ENCODE measurements around the gene SLC50A1. TPM values are rescaled to one million over a fixed set of nuclear protein-coding genes. Genes with fewer than 3 reads are reported as not detected.
A peak's percentile ranks its signal among the peaks of the same experiment; 100 is the strongest.

The SLC50A1 gene
- total RNA-seq, 1 donor from 2014 or later: 77.3 TPM

- Mint-ChIP-seq H3K36me3 (ENCODE audit: low read depth) (peaks cover 18% of the 10 kb centered on the region), H3K27ac (peak overlapping the region; percentile 32), H3K9me3 (no peaks in the 10 kb centered on the region), H3K4me1 (peaks cover 32% of the 10 kb centered on the region), H3K27me3 (no peaks in the 10 kb centered on the region), H3K4me3 (peak overlapping the region; percentile 99)
- POLR2A ChIA-PET: interaction anchor here (0.7 to 4.5 kb wide), 7 partner anchors 10 to 389 kb away, joined by 3 to 63 read pairs (median 4); partner anchors contain the start of genes ASH1L and SLC50A1
- ATAC-seq (ENCODE audit: low read depth) (no peak), DNase-seq (no peak)
- CTCF ChIA-PET: interaction anchor here (1.0 to 4.5 kb wide), 10 partner anchors 19 to 133 kb away, joined by 3 to 49 read pairs (median 6); partner anchors contain the start of genes MTX1 and SLC50A1
- no peak for TF ChIP-seq CTCF (IDR thresholded peaks at IDR 0.05)
- intact Hi-C loops (cut with micrococcal nuclease): loop anchor here (10.0 kb wide), 2 partner anchors 200 to 620 kb away; partner anchors contain the start of genes CKS1B, SHC1 and UBE2Q1
Observed at GRCh38 chr1:155174324-155175280, 39.0 kb downstream of the SLC50A1 start.

- H3K4me1 Mint-ChIP-seq: peaks cover 32% of the 10 kb centered on the region
- CTCF ChIA-PET: interaction anchor here (0.8 to 4.5 kb wide), 10 partner anchors 10 to 134 kb away, joined by 3 to 49 read pairs (median 4); partner anchors contain the start of genes MTX1 and SLC50A1
- no peak overlapping the region for H3K27ac Mint-ChIP-seq
- no peak for TF ChIP-seq CTCF (IDR thresholded peaks at IDR 0.05)
- DNase-seq: no peak
- H3K9me3 Mint-ChIP-seq: no peaks in the 10 kb centered on the region
- no peaks in the 10 kb centered on the region for H3K27me3 Mint-ChIP-seq
- H3K4me3 Mint-ChIP-seq: no peak overlapping the region
- POLR2A ChIA-PET: interaction anchor here (0.6 to 4.5 kb wide), 7 partner anchors 9 to 388 kb away, joined by 3 to 63 read pairs (median 4); partner anchors contain the start of genes ASH1L and SLC50A1
- no peak for ATAC-seq (ENCODE audit: low read depth)
- H3K36me3 Mint-ChIP-seq (ENCODE audit: low read depth): peaks cover 11% of the 10 kb centered on the region
- intact Hi-C loops (cut with micrococcal nuclease): loop anchor here (10.0 kb wide), 2 partner anchors 201 to 621 kb away; partner anchors contain the start of genes CKS1B, SHC1 and UBE2Q1
Observed at GRCh38 chr1:155175281-155175926, 39.8 kb downstream of the SLC50A1 start.

GRCh38 chr1:155175927-155176371 lies 40.3 kb downstream of the SLC50A1 start:
- DNase-seq (no peak), ATAC-seq (ENCODE audit: low read depth) (no peak)
- H3K4me3 Mint-ChIP-seq: no peak overlapping the region
- H3K4me1 Mint-ChIP-seq: peaks cover 32% of the 10 kb centered on the region
- ChIA-PET POLR2A (interaction anchor here (0.6 to 4.5 kb wide), 5 partner anchors 18 to 387 kb away, joined by 3 to 63 read pairs (median 4); partner anchors contain the start of genes ASH1L and SLC50A1), CTCF (interaction anchor here (0.8 to 4.5 kb wide), 7 partner anchors 9 to 80 kb away, joined by 3 to 49 read pairs (median 4); partner anchors contain the start of genes MTX1 and SLC50A1)
- intact Hi-C loops (cut with micrococcal nuclease): loop anchor here (1.0 to 10.0 kb wide), 6 partner anchors 17 to 621 kb away; partner anchors contain the start of genes CKS1B, MTX1, SHC1 and UBE2Q1
- H3K27me3 Mint-ChIP-seq: no peaks in the 10 kb centered on the region
- no peak for TF ChIP-seq CTCF (IDR thresholded peaks at IDR 0.05)
- peaks cover 10% of the 10 kb centered on the region for H3K36me3 Mint-ChIP-seq (ENCODE audit: low read depth)
- H3K9me3 Mint-ChIP-seq: no peaks in the 10 kb centered on the region
- H3K27ac Mint-ChIP-seq: no peak overlapping the region

GRCh38 chr1:155176544-155177071 lies 41.0 kb downstream of the SLC50A1 start:
- ATAC-seq (ENCODE audit: low read depth) (peak; percentile 45), DNase-seq (peak; percentile 69)
- H3K36me3 Mint-ChIP-seq (ENCODE audit: low read depth): peaks cover 10% of the 10 kb centered on the region
- peak overlapping the region; percentile 32 for H3K27ac Mint-ChIP-seq
- intact Hi-C loops (cut with micrococcal nuclease): loop anchor here (1.0 to 10.0 kb wide), 6 partner anchors 16 to 622 kb away; partner anchors contain the start of genes CKS1B, MTX1, SHC1 and UBE2Q1
- no peaks in the 10 kb centered on the region for H3K27me3 Mint-ChIP-seq
- CTCF ChIA-PET: interaction anchor here (0.8 to 4.6 kb wide), 6 partner anchors 9 to 91 kb away, joined by 3 to 41 read pairs (median 4); partner anchors contain the start of gene THBS3
- peak; percentile 62 for TF ChIP-seq CTCF (IDR thresholded peaks at IDR 0.05)
- peak overlapping the region; percentile 24 for H3K4me3 Mint-ChIP-seq
- POLR2A ChIA-PET: interaction anchor here (1.6 to 2.4 kb wide), 3 partner anchors 17 to 387 kb away, joined by 4 to 13 read pairs (median 5); partner anchors contain the start of gene ASH1L
- H3K4me1 Mint-ChIP-seq: peaks cover 32% of the 10 kb centered on the region
- H3K9me3 Mint-ChIP-seq: no peaks in the 10 kb centered on the region

Data from activated B cell treated with CpG ODN at 0.5 μM for 24 hours (primary cell).